PC-3 (cell line): ENCODE results near the gene CFAP410. TPM values are rescaled to one million over a fixed set of nuclear protein-coding genes. Genes with fewer than 3 reads are reported as not detected.

Experiments
- ATAC-seq: fragments of 200-7000 bp; cut with Tn5 transposase; 2 replicates; pipeline ENCODE4 v1.9.1; 2020; ENCODE audit warnings: mild to moderate bottlenecking, moderate library complexity
- BruUV-seq: library from RNA; stranded (reverse); fragments of 400-500 nt; replicated peaks from 2 replicates; lab custom pipeline; 2021; lab: Mats Ljungman, UMichigan
- CTCF ChIA-PET: fragments of 300-600 bp; sonication (Branson Sonifier 250); formaldehyde crosslinking; loops from one replicate; lab custom pipeline; 2022; ENCODE audit warnings: antibody characterized with exemption; lab: Charles Lee
- POLR2A ChIA-PET: fragments of 300-600 bp; sonication (Branson Sonifier 250); formaldehyde crosslinking; loops from one replicate; lab custom pipeline; 2022; ENCODE audit warnings: antibody characterized with exemption; ENCODE audit not compliant: unreplicated experiment; lab: Charles Lee
- DNase-seq: peaks from one replicate; pipeline ENCODE4 v3.0.0-alpha.2; 2015
- H2AFZ ChIP-seq: fragments of 300-600 bp; sonication (generic); 2 replicates; pipeline ENCODE4 v1.6.0; 2016; ENCODE audit warnings: antibody characterized with exemption, low read length
- H3F3A ChIP-seq: fragments of 300-600 bp; sonication (generic); one replicate; pipeline ENCODE4 v1.6.0; 2017; ENCODE audit warnings: antibody characterized with exemption, low read length, control low read depth, mild to moderate bottlenecking; ENCODE audit not compliant: unreplicated experiment
- H3K27ac ChIP-seq: fragments of 300-600 bp; sonication (generic); 2 replicates; pipeline ENCODE4 v1.5.1; 2016; ENCODE audit warnings: mild to moderate bottlenecking, low read length
- H3K27me3 ChIP-seq: fragments of 300-600 bp; sonication (generic); 2 replicates; pipeline ENCODE4 v1.6.1; 2016; ENCODE audit warnings: low read length, mixed read lengths
- H3K36me3 ChIP-seq: fragments of 300-600 bp; sonication (generic); 2 replicates; pipeline ENCODE4 v1.6.1; 2016; ENCODE audit warnings: low read depth, mixed run types, low read length, mixed read lengths
- H3K4me1 ChIP-seq: fragments of 300-600 bp; sonication (generic); 2 replicates; pipeline ENCODE4 v1.5.1; 2016; ENCODE audit warnings: low read length; ENCODE audit not compliant: insufficient read depth
- H3K4me2 ChIP-seq: fragments of 300-600 bp; sonication (generic); 2 replicates; pipeline ENCODE4 v1.6.0; 2016; ENCODE audit warnings: low read length
- H3K4me3 ChIP-seq: fragments of 300-600 bp; sonication (generic); 2 replicates; pipeline ENCODE4 v1.5.1; 2016; ENCODE audit warnings: mild to moderate bottlenecking, low read length, mixed read lengths
- H3K79me2 ChIP-seq: fragments of 300-600 bp; sonication (generic); 2 replicates; pipeline ENCODE4 v1.6.1; 2017; ENCODE audit warnings: low read length, mixed read lengths
- H3K9ac ChIP-seq: fragments of 300-600 bp; sonication (generic); 2 replicates; pipeline ENCODE4 v1.6.0; 2016; ENCODE audit warnings: mild to moderate bottlenecking, low read length
- H3K9me2 ChIP-seq: fragments of 300-600 bp; sonication (generic); replicated peaks from 2 replicates; pipeline ENCODE4 v1.6.1; 2016; ENCODE audit warnings: mixed run types, low read length, mixed read lengths
- H3K9me3 ChIP-seq: fragments of 300-600 bp; sonication (generic); 2 replicates; pipeline ENCODE4 v1.6.1; 2016; ENCODE audit warnings: low read length, mixed read lengths
- H4K20me1 ChIP-seq: fragments of 300-600 bp; sonication (generic); 2 replicates; pipeline ENCODE4 v1.6.1; 2016; ENCODE audit warnings: low read length, mixed read lengths
- EZH2 ChIP-seq: fragments of 300-600 bp; sonication (generic); IDR thresholded peaks from one replicate; pipeline ENCODE4 v1.6.1; 2017; ENCODE audit warnings: antibody characterized with exemption, mild to moderate bottlenecking, low read length; ENCODE audit not compliant: unreplicated experiment
- EZH2phosphoT487 ChIP-seq: fragments of 300-600 bp; sonication (generic); IDR thresholded peaks from 2 replicates; pipeline ENCODE4 v1.6.1; 2018; ENCODE audit warnings: mild to moderate bottlenecking, antibody characterized with exemption, low read length, borderline replicate concordance
- intact Hi-C: fragments of 100-400 bp; cut with micrococcal nuclease; formaldehyde crosslinking; loops from 2 replicates; pipeline ENCODE4 v1.9.0; 2023
- total RNA-seq: library from RNA; depleted of rRNA; stranded (reverse); fragments of >200 nt; gene quantifications from 2 replicates; pipeline ENCODE4 v1.2.3, GENCODE V29; 2014
- TF ChIP-seq, protein P1 (sequence below): fragments of 300-600 bp; sonication (generic); conservative IDR thresholded peaks from 2 replicates; pipeline ENCODE4 v1.5.1; 2017; ENCODE audit warnings: antibody characterized with exemption, low read depth, mild to moderate bottlenecking, low read length

The CFAP410 gene
- total RNA-seq, 1 experiment from 2014 or later, result 18.4 TPM

GRCh38 chr21:44316277-44316900 lies 22.8 kb downstream of the CFAP410 start:
- Histone ChIP-seq H3K4me3 (no peak overlapping the region), H4K20me1 (no peaks in the 10 kb centered on the region), H3K4me1 (no peaks in the 10 kb centered on the region), H3K9ac (no peak overlapping the region), H3K79me2 (no peaks in the 10 kb centered on the region), H2AFZ (no peak overlapping the region), H3K27ac (no peak overlapping the region), H3K4me2 (no peak overlapping the region), H3K9me3 (no peaks in the 10 kb centered on the region), H3K27me3 (no peaks in the 10 kb centered on the region), H3K9me2 (no peaks in the 10 kb centered on the region), H3K36me3 (peaks cover 13% of the 10 kb centered on the region; the same call in 1 of the 2 replicates), H3F3A (no peaks in the 10 kb centered on the region)
- ChIA-PET POLR2A (no interaction called here), CTCF (no interaction called here)
- no peak for DNase-seq
- intact Hi-C loops, result no loop called here
- TF ChIP-seq, protein P1, sequence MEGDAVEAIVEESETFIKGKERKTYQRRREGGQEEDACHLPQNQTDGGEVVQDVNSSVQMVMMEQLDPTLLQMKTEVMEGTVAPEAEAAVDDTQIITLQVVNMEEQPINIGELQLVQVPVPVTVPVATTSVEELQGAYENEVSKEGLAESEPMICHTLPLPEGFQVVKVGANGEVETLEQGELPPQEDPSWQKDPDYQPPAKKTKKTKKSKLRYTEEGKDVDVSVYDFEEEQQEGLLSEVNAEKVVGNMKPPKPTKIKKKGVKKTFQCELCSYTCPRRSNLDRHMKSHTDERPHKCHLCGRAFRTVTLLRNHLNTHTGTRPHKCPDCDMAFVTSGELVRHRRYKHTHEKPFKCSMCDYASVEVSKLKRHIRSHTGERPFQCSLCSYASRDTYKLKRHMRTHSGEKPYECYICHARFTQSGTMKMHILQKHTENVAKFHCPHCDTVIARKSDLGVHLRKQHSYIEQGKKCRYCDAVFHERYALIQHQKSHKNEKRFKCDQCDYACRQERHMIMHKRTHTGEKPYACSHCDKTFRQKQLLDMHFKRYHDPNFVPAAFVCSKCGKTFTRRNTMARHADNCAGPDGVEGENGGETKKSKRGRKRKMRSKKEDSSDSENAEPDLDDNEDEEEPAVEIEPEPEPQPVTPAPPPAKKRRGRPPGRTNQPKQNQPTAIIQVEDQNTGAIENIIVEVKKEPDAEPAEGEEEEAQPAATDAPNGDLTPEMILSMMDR, result no peak
- TF ChIP-seq EZH2, result no peak
- TF ChIP-seq EZH2phosphoT487, result no peak
- BruUV-seq, result no TSS peak
- no peak for ATAC-seq

GRCh38 chr21:44315691-44316203 lies 23.4 kb downstream of the CFAP410 start:
- no TSS peak for BruUV-seq
- Histone ChIP-seq H3K36me3 (peaks cover 19% of the 10 kb centered on the region; the same call in 1 of the 2 replicates), H3K4me2 (no peak overlapping the region), H3K27me3 (no peaks in the 10 kb centered on the region), H2AFZ (no peak overlapping the region), H3K9me2 (no peaks in the 10 kb centered on the region), H3K79me2 (no peaks in the 10 kb centered on the region), H3K9ac (no peak overlapping the region), H3K9me3 (no peaks in the 10 kb centered on the region), H3K4me3 (no peak overlapping the region), H3K4me1 (no peaks in the 10 kb centered on the region), H3F3A (no peaks in the 10 kb centered on the region), H3K27ac (no peak overlapping the region), H4K20me1 (no peaks in the 10 kb centered on the region)
- no peak for ATAC-seq
- intact Hi-C loops, result no loop called here
- no peak for DNase-seq
- ChIA-PET CTCF (interaction anchor here (0.7 kb wide), 1 partner anchor 52 kb away, joined by 3 read pairs; no protein-coding TSS in a partner anchor), POLR2A (no interaction called here)
- no peak for TF ChIP-seq EZH2phosphoT487
- no peak for TF ChIP-seq EZH2
- TF ChIP-seq, protein P1, result no peak

- Histone ChIP-seq H3K27me3 (no peaks in the 10 kb centered on the region), H2AFZ (no peak overlapping the region), H3K79me2 (no peaks in the 10 kb centered on the region), H3K36me3 (peaks cover 19% of the 10 kb centered on the region; the same call in 1 of the 2 replicates), H4K20me1 (no peaks in the 10 kb centered on the region), H3K9me2 (no peaks in the 10 kb centered on the region), H3K9me3 (no peaks in the 10 kb centered on the region), H3K9ac (no peak overlapping the region), H3K27ac (no peak overlapping the region), H3K4me2 (no peak overlapping the region), H3F3A (no peaks in the 10 kb centered on the region), H3K4me3 (no peak overlapping the region), H3K4me1 (no peaks in the 10 kb centered on the region)
- TF ChIP-seq, protein P1, result no peak
- TF ChIP-seq EZH2phosphoT487 (no peak), EZH2 (no peak)
- POLR2A ChIA-PET, result no interaction called here
- CTCF ChIA-PET, result no interaction called here
- intact Hi-C loops, result no loop called here
- no TSS peak for BruUV-seq
- ATAC-seq (no peak), DNase-seq (no peak)
These were observed 24.6 kb downstream of the CFAP410 start for GRCh38 chr21:44314561-44314960.
